IMR-90 (cell line): ENCODE results near the gene ARAP1. TPM values are rescaled to one million over a fixed set of nuclear protein-coding genes. Genes with fewer than 3 reads are reported as not detected.

Experiments used
- ATAC-seq: fragments of 200-7000 bp; cut with Tn5 transposase; 2 replicates; pipeline ENCODE4 v1.9.1; 2020; ENCODE audit warnings: low read depth, mild to moderate bottlenecking, moderate library complexity
- BruUV-seq: library from RNA; stranded (reverse); fragments of 400-500 nt; replicated peaks from 2 replicates; lab custom pipeline; 2021; lab: Mats Ljungman, UMichigan
- CTCF ChIA-PET: fragments of 300-600 bp; formaldehyde crosslinking; extraction: SDS; loops from one replicate; lab custom pipeline; 2021; ENCODE audit warnings: antibody characterized with exemption; lab: Yijun Ruan, JAX
- POLR2A ChIA-PET: fragments of 300-600 bp; sonication (Branson Sonifier 250); formaldehyde crosslinking; loops from one replicate; lab custom pipeline; 2022; ENCODE audit warnings: antibody characterized with exemption; ENCODE audit not compliant: unreplicated experiment; lab: Charles Lee
- DNase-seq: peaks from one replicate; pipeline ENCODE4 v3.0.0; 2013
- H2AFZ ChIP-seq: replicated peaks from 2 replicates; pipeline ENCODE3; 2013; ENCODE audit warnings: low read length, mild to moderate bottlenecking; ENCODE audit not compliant: poor library complexity
- H2AK5ac ChIP-seq: 2 replicates; pipeline ENCODE4 v1.6.1; 2013; ENCODE audit warnings: low read depth, low read length, inconsistent platforms
- H2AK9ac ChIP-seq: replicated peaks from 2 replicates; pipeline ENCODE3; 2013; ENCODE audit warnings: mild to moderate bottlenecking, low read depth, low read length, moderate library complexity; ENCODE audit not compliant: poor library complexity
- H2BK120ac ChIP-seq: 2 replicates; pipeline ENCODE4 v1.6.1; 2013; ENCODE audit warnings: low read depth, low read length, inconsistent platforms
- H2BK15ac ChIP-seq: 3 replicates; pipeline ENCODE4 v1.6.1; 2013; ENCODE audit warnings: low read depth, low read length, inconsistent platforms
- H2BK20ac ChIP-seq: 2 replicates; pipeline ENCODE4 v1.6.1; 2013; ENCODE audit warnings: low read depth, mild to moderate bottlenecking, inconsistent platforms, low read length, moderate library complexity
- H2BK5ac ChIP-seq: 2 replicates; pipeline ENCODE4 v1.6.1; 2013; ENCODE audit warnings: mild to moderate bottlenecking, low read depth, low read length, inconsistent platforms; ENCODE audit not compliant: poor library complexity, severe bottlenecking
- H3K14ac ChIP-seq: replicated peaks from 2 replicates; pipeline ENCODE4 v1.6.1; 2013; ENCODE audit warnings: low read depth, low read length, inconsistent platforms
- H3K18ac ChIP-seq: 2 replicates; pipeline ENCODE4 v1.6.1; 2013; ENCODE audit warnings: low read depth, low read length, control low read depth
- H3K23ac ChIP-seq: 2 replicates; pipeline ENCODE4 v1.6.1; 2013; ENCODE audit warnings: low read depth, low read length, inconsistent platforms
- H3K27ac ChIP-seq: 2 replicates; pipeline ENCODE4 v1.5.1; 2013; ENCODE audit warnings: mild to moderate bottlenecking, control low read depth, low read length; ENCODE audit not compliant: insufficient read depth
- H3K27me3 ChIP-seq: 2 replicates; pipeline ENCODE4 v1.6.1; 2013; ENCODE audit warnings: low read length; ENCODE audit not compliant: control insufficient read depth, insufficient read depth
- H3K36me3 ChIP-seq: 2 replicates; pipeline ENCODE4 v1.6.1; 2013; ENCODE audit warnings: low read length, mixed read lengths; ENCODE audit not compliant: control insufficient read depth, insufficient read depth
- H3K4ac ChIP-seq: 2 replicates; pipeline ENCODE4 v1.6.1; 2013; ENCODE audit warnings: low read depth, low read length, inconsistent platforms
- H3K4me1 ChIP-seq: 2 replicates; pipeline ENCODE4 v1.6.1; 2013; ENCODE audit warnings: low read length, mixed read lengths; ENCODE audit not compliant: control insufficient read depth, insufficient read depth
- H3K4me2 ChIP-seq: 2 replicates; pipeline ENCODE4 v1.6.1; 2013; ENCODE audit warnings: low read depth, mild to moderate bottlenecking, control low read depth, low read length, moderate library complexity
- H3K4me3 ChIP-seq: 2 replicates; pipeline ENCODE4 v1.5.1; 2013; ENCODE audit warnings: low read depth, mild to moderate bottlenecking, control low read depth, low read length, moderate library complexity; ENCODE audit not compliant: insufficient read depth
- H3K56ac ChIP-seq: 2 replicates; pipeline ENCODE4 v1.6.1; 2013; ENCODE audit warnings: low read length, inconsistent platforms; ENCODE audit not compliant: insufficient read depth; ENCODE audit errors: extremely low read depth
- H3K79me1 ChIP-seq, 2 experiments: 2 replicates each; pipeline ENCODE4 v1.6.1; 2013; ENCODE audit warnings: low read length in 2 of 2, inconsistent platforms in 1 of 2, low read depth in 1 of 2
- H3K9ac ChIP-seq: 2 replicates; pipeline ENCODE4 v1.6.1; 2013; ENCODE audit warnings: low read depth, low read length, control low read depth
- H3K9me1 ChIP-seq: 2 replicates; pipeline ENCODE4 v1.6.1; 2013; ENCODE audit warnings: low read length, inconsistent platforms; ENCODE audit not compliant: insufficient read depth
- H3K9me3 ChIP-seq: 2 replicates; pipeline ENCODE4 v1.6.1; 2013; ENCODE audit warnings: low read length; ENCODE audit not compliant: control insufficient read depth, insufficient read depth
- H4K20me1 ChIP-seq: 2 replicates; pipeline ENCODE4 v1.6.1; 2013; ENCODE audit warnings: low read length, inconsistent platforms; ENCODE audit not compliant: insufficient read depth
- H4K5ac ChIP-seq: 2 replicates; pipeline ENCODE4 v1.6.1; 2013; ENCODE audit warnings: mild to moderate bottlenecking, low read depth, low read length, control low read depth
- H4K8ac ChIP-seq, 2 experiments: 2 replicates each; pipeline ENCODE4 v1.6.1; 2013; ENCODE audit warnings: low read depth in 2 of 2, low read length in 2 of 2, control low read depth in 1 of 2, inconsistent platforms in 1 of 2
- H4K91ac ChIP-seq: 2 replicates; pipeline ENCODE4 v1.6.1; 2013; ENCODE audit warnings: low read depth, low read length, inconsistent platforms; ENCODE audit not compliant: insufficient read depth
- BHLHE40 ChIP-seq: fragments of 150-350 bp; IDR thresholded peaks from 2 replicates; pipeline ENCODE4 v1.6.1; 2016; ENCODE audit warnings: mild to moderate bottlenecking, low read depth, low read length
- CEBPB ChIP-seq: IDR thresholded peaks from 2 replicates; pipeline ENCODE4 v1.6.1; 2012; ENCODE audit warnings: low read depth, low read length, improper control_type of control experiment
- CHD1 ChIP-seq: IDR thresholded peaks from 2 replicates; pipeline ENCODE4 v1.6.1; 2012; ENCODE audit warnings: low read depth, low read length, improper control_type of control experiment
- CTCF ChIP-seq: conservative IDR thresholded peaks from 2 replicates; pipeline ENCODE4 v1.5.1; 2012; ENCODE audit warnings: mild to moderate bottlenecking, low read depth, low read length, improper control_type of control experiment
- ELK1 ChIP-seq: fragments of 150-350 bp; IDR thresholded peaks from 2 replicates; pipeline ENCODE4 v1.6.1; 2016; ENCODE audit warnings: low read depth, mild to moderate bottlenecking, low read length, moderate library complexity, borderline replicate concordance
- MAFK ChIP-seq: IDR thresholded peaks from 2 replicates; pipeline ENCODE4 v1.6.1; 2012; ENCODE audit warnings: low read depth, low read length, improper control_type of control experiment
- MAZ ChIP-seq: IDR thresholded peaks from 2 replicates; pipeline ENCODE4 v1.6.1; 2012; ENCODE audit warnings: low read depth, mild to moderate bottlenecking, low read length, improper control_type of control experiment, moderate library complexity, borderline replicate concordance
- MXI1 ChIP-seq: IDR thresholded peaks from 2 replicates; pipeline ENCODE4 v1.6.1; 2012; ENCODE audit warnings: low read depth, mild to moderate bottlenecking, low read length, moderate library complexity, borderline replicate concordance
- NFE2L2 ChIP-seq: fragments of 150-350 bp; IDR thresholded peaks from 2 replicates; pipeline ENCODE4 v1.6.1; 2016; ENCODE audit warnings: low read depth, mild to moderate bottlenecking, low read length
- POLR2A ChIP-seq: IDR thresholded peaks from 2 replicates; pipeline ENCODE4 v1.6.1; 2012; ENCODE audit warnings: mild to moderate bottlenecking, low read depth, low read length
- RAD21 ChIP-seq: IDR thresholded peaks from 2 replicates; pipeline ENCODE4 v1.6.1; 2012; ENCODE audit warnings: low read length, improper control_type of control experiment
- RCOR1 ChIP-seq: IDR thresholded peaks from 2 replicates; pipeline ENCODE4 v1.6.1; 2012; ENCODE audit warnings: mild to moderate bottlenecking, low read length, improper control_type of control experiment; ENCODE audit not compliant: insufficient replicate concordance
- RFX5 ChIP-seq: IDR thresholded peaks from 2 replicates; pipeline ENCODE4 v1.8.0; 2012; ENCODE audit warnings: low read depth, mild to moderate bottlenecking, low read length, moderate library complexity
- SMC3 ChIP-seq: fragments of 150-350 bp; IDR thresholded peaks from 2 replicates; pipeline ENCODE4 v1.6.1; 2016; ENCODE audit warnings: low read depth, mild to moderate bottlenecking, antibody characterized with exemption, low read length, moderate library complexity
- WGBS, 2 experiments: methylation state at CpG; one replicate each; pipeline versions ENCODE4 v1.1.5 to v1.1.7; 2013; ENCODE audit warnings: missing lambda C conversion rate in 2 of 2; ENCODE audit not compliant: insufficient read length in 1 of 2; ENCODE audit errors: extremely low coverage in 2 of 2; 5-methylcytosine and 5-hydroxymethylcytosine counted together
- dilution Hi-C: fragments of 300-500 bp; cut with HindIII; formaldehyde crosslinking; loops from one replicate; pipeline ENCODE4 v1.14.3; 2018; ENCODE audit warnings: low sequenced_read_pairs; ENCODE audit not compliant: unreplicated experiment
- in situ Hi-C: fragments of 300-500 bp; cut with MboI; formaldehyde crosslinking; loops from 3 replicates; pipeline ENCODE4 v1.14.3; 2019; ENCODE audit warnings: low sequenced_read_pairs, inconsistent platforms, mixed read lengths
- intact Hi-C: fragments of 100-400 bp; cut with micrococcal nuclease; formaldehyde crosslinking; loops from 2 replicates; pipeline ENCODE4 v1.10.0; 2022
- polyA plus RNA-seq, 3 experiments: library from polyadenylated mRNA; depleted of rRNA; stranded (reverse); fragments of >200 nt; gene quantifications; 2 replicates each; pipeline ENCODE4 v1.2.3, GENCODE V29; 2012; ENCODE audit warnings: low replicate concordance in 1 of 3
- total RNA-seq: library from RNA; depleted of rRNA; stranded (reverse); fragments of >200 nt; gene quantifications from 2 replicates; pipeline ENCODE4 v1.2.3, GENCODE V29; 2012
- TF ChIP-seq, protein P1 (sequence below): fragments of 150-350 bp; IDR thresholded peaks from 2 replicates; pipeline ENCODE4 v1.6.1; 2017; ENCODE audit warnings: mild to moderate bottlenecking, antibody characterized with exemption, low read length, low read depth

ARAP1 gene
- total and polyA plus RNA-seq, 2 of the 4 experiments (the other 2 are of a cell fraction): 37.6 to 63.1 TPM

DNA sequence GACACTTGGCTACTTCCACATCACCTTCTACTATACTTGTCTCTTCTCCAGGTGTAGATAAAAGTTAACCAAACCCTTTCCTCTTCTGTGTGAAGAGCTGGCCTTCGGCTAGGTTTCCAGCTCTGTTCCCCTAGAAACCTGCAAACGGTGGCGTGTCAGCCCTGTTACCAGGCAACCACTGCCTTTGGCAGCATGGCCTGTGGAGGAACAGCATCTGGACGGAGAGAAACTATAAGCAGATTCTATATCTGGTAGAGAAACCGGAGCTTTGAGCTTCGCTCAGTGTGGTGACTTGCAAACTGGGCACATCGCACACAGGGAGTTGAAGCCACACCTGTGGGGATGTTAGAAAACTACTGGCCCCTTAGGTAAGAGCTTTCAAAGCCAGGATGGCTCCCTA lies 35.9 kb downstream of the ARAP1 start:
- no TSS peak for BruUV-seq
- in situ Hi-C loops (no loop called here), dilution Hi-C loops (no loop called here), intact Hi-C loops (no loop called here)
- Histone ChIP-seq H3K27ac (no peak overlapping the region), H4K20me1 (peaks cover 89% of the 10 kb centered on the region), H3K9me3 (no peaks in the 10 kb centered on the region), H2AFZ (no peak overlapping the region), H4K8ac (no peak overlapping the region), H3K4me1 (peaks cover 27% of the 10 kb centered on the region), H2AK9ac (no peak overlapping the region), H3K27me3 (no peaks in the 10 kb centered on the region), H3K14ac (no peak overlapping the region), H3K56ac (no peak overlapping the region), H3K23ac (no peak overlapping the region), H3K18ac (no peak overlapping the region), H2BK20ac (no peak overlapping the region), H3K4ac (no peak overlapping the region), H4K5ac (no peak overlapping the region), H2AK5ac (no peak overlapping the region), H4K91ac (no peak overlapping the region), H3K9ac (no peak overlapping the region), H3K4me2 (no peak overlapping the region), H3K9me1 (peaks cover 30% of the 10 kb centered on the region), H3K79me1 (peaks cover 36 to 95% of the 10 kb centered on the region in 2 experiments), H2BK5ac (no peak overlapping the region), H3K36me3 (peaks cover 25% of the 10 kb centered on the region), H3K4me3 (no peak overlapping the region), H2BK120ac (no peak overlapping the region), H2BK15ac (no peak overlapping the region)
- DNase-seq (peak; percentile 35), ATAC-seq (no peak)
- POLR2A ChIA-PET: no interaction called here
- WGBS, 2 experiments: 57% methylated on average over 3 of the region's 7 CpGs; no CpG with 5 or more reads in 1 of the 2 experiments
- no peak for TF ChIP-seq CTCF
- TF ChIP-seq RCOR1: no peak
- TF ChIP-seq POLR2A: no peak
- TF ChIP-seq SMC3: no peak
- TF ChIP-seq CHD1: no peak
- TF ChIP-seq MAZ: no peak
- TF ChIP-seq ELK1: no peak
- no peak for TF ChIP-seq CEBPB
- TF ChIP-seq MXI1: no peak
- TF ChIP-seq, protein P1, sequence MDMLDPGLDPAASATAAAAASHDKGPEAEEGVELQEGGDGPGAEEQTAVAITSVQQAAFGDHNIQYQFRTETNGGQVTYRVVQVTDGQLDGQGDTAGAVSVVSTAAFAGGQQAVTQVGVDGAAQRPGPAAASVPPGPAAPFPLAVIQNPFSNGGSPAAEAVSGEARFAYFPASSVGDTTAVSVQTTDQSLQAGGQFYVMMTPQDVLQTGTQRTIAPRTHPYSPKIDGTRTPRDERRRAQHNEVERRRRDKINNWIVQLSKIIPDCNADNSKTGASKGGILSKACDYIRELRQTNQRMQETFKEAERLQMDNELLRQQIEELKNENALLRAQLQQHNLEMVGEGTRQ: no peak
- no peak for TF ChIP-seq NFE2L2
- TF ChIP-seq BHLHE40: no peak
- no peak for TF ChIP-seq MAFK
- TF ChIP-seq RFX5: no peak
- no peak for TF ChIP-seq RAD21
- CTCF ChIA-PET: no interaction called here
